B cell (primary cell): ENCODE measurements around the gene NGEF. TPM values are rescaled to one million over a fixed set of nuclear protein-coding genes. Genes with fewer than 3 reads are reported as not detected.

ENCODE experiments used
- ATAC-seq: fragments of 200-7000 bp; cut with Tn5 transposase; one replicate; pipeline ENCODE4 v1.10.0; 2021; ENCODE audit warnings: low read depth, mild to moderate bottlenecking, moderate number of reproducible peaks, moderate library complexity
- CTCF ChIA-PET: fragments of 350-600 bp; sonication (Branson Sonifier 250); formaldehyde crosslinking; loops from one replicate; lab custom pipeline; 2021; ENCODE audit warnings: antibody characterized with exemption, inconsistent platforms; lab: Charles Lee
- POLR2A ChIA-PET: fragments of 350-600 bp; sonication (Branson Sonifier 250); formaldehyde crosslinking; loops from one replicate; lab custom pipeline; 2021; ENCODE audit warnings: antibody characterized with exemption; lab: Charles Lee
- DNase-seq: peaks from one replicate; pipeline ENCODE4 v3.0.0; 2013
- H2AFZ ChIP-seq: 2 replicates; pipeline ENCODE4 v1.6.1; 2012; ENCODE audit warnings: mild to moderate bottlenecking, low read depth, low read length; ENCODE audit not compliant: insufficient read depth, poor library complexity, severe bottlenecking
- H3K27ac ChIP-seq, 2 donors: 1 replicate in 1 of 2; 2 replicates in 1 of 2; pipeline ENCODE4 v1.5.1; 2012 to 2013; ENCODE audit warnings: low read length in 2 of 2, mild to moderate bottlenecking in 2 of 2, moderate library complexity in 1 of 2
- H3K27me3 ChIP-seq, 4 experiments: fragments of 200-600 bp in 1 of 4; sonication (generic) in 1 of 4; replicated peaks in 1 of 4; 1 replicate in 2 of 4; 2 replicates in 2 of 4; pipeline versions ENCODE4 v1.6.1 to v1.7.0; 2013 to 2016; ENCODE audit warnings: low read length in 3 of 4, mild to moderate bottlenecking in 2 of 4, mixed read lengths in 1 of 4, moderate library complexity in 1 of 4; ENCODE audit not compliant: insufficient read depth in 4 of 4, control insufficient read depth in 3 of 4; ENCODE audit errors: control extremely low read depth in 1 of 4
- H3K36me3 ChIP-seq, 2 experiments: replicated peaks in 1 of 2; 1 replicate in 1 of 2; 2 replicates in 1 of 2; pipeline versions ENCODE4 v1.6.1 to v1.7.1; 2013; ENCODE audit warnings: low read length in 1 of 2; ENCODE audit not compliant: insufficient read depth in 2 of 2, control insufficient read depth in 1 of 2; ENCODE audit errors: control extremely low read depth in 1 of 2, extremely low read depth in 1 of 2
- H3K4me1 ChIP-seq, 2 donors: fragments of 200-600 bp in 1 of 2; sonication (generic) in 1 of 2; 1 replicate in 1 of 2; 2 replicates in 1 of 2; pipeline versions ENCODE4 v1.5.1 to v1.6.1; 2013 to 2017; ENCODE audit warnings: low read length in 2 of 2; ENCODE audit not compliant: control insufficient read depth in 2 of 2, insufficient read depth in 2 of 2
- H3K4me2 ChIP-seq: replicated peaks from 2 replicates; pipeline ENCODE3; 2012; ENCODE audit warnings: mild to moderate bottlenecking, low read depth, low read length; ENCODE audit not compliant: poor library complexity, severe bottlenecking
- H3K4me3 ChIP-seq, 5 experiments: fragments of 200-600 bp in 1 of 5; sonication (generic) in 1 of 5; 1 replicate in 3 of 5; 2 replicates in 2 of 5; pipeline versions ENCODE4 v1.5.1 to v1.7.0; 2011 to 2016; ENCODE audit warnings: low read length in 4 of 5, mild to moderate bottlenecking in 4 of 5, low read depth in 2 of 5, control low read depth in 1 of 5, moderate library complexity in 1 of 5; ENCODE audit not compliant: insufficient read depth in 1 of 5; ENCODE audit errors: control extremely low read depth in 1 of 5, extremely low read depth in 1 of 5
- H3K79me2 ChIP-seq: fragments of 200-600 bp; sonication (generic); one replicate; pipeline ENCODE4 v1.6.0; 2016; ENCODE audit warnings: low read length; ENCODE audit not compliant: control insufficient read depth, insufficient read depth
- H3K9ac ChIP-seq: fragments of 200-600 bp; sonication (generic); 2 replicates; pipeline ENCODE4 v1.6.1; 2017; ENCODE audit warnings: mild to moderate bottlenecking, low read length, moderate library complexity
- H3K9me3 ChIP-seq, 3 donors: one replicate each; pipeline versions ENCODE4 v1.6.1 to v1.7.1; 2013; ENCODE audit warnings: low read length in 2 of 3; ENCODE audit not compliant: control insufficient read depth in 2 of 3, insufficient read depth in 1 of 3; ENCODE audit errors: control extremely low read depth in 1 of 3
- H4K20me1 ChIP-seq: 2 replicates; pipeline ENCODE4 v1.6.0; 2012; ENCODE audit warnings: mild to moderate bottlenecking, low read length; ENCODE audit not compliant: insufficient read depth, control insufficient read depth, poor library complexity, severe bottlenecking
- H3K27ac Mint-ChIP-seq: one replicate; pipeline ENCODE4 v1.8.0; 2021; ENCODE audit warnings: mixed read lengths
- H3K27me3 Mint-ChIP-seq: one replicate; pipeline ENCODE4 v1.8.0; 2021; ENCODE audit warnings: mixed read lengths
- H3K4me1 Mint-ChIP-seq: one replicate; pipeline ENCODE4 v1.8.0; 2021; ENCODE audit warnings: mixed read lengths
- H3K4me3 Mint-ChIP-seq: one replicate; pipeline ENCODE4 v1.8.0; 2021; ENCODE audit warnings: mixed read lengths
- H3K9me3 Mint-ChIP-seq: one replicate; pipeline ENCODE4 v1.8.0; 2022; ENCODE audit warnings: mixed read lengths; ENCODE audit not compliant: insufficient read depth
- CTCF ChIP-seq: fragments of 200-600 bp; IDR thresholded peaks from one replicate; pipeline ENCODE4 v1.8.0; 2022; ENCODE audit warnings: antibody characterized with exemption, mild to moderate bottlenecking
- EZH2 ChIP-seq: IDR thresholded peaks from 2 replicates; pipeline ENCODE4 v1.6.1; 2012; ENCODE audit warnings: borderline replicate concordance, low read depth, mild to moderate bottlenecking, moderate library complexity, low read length; ENCODE audit not compliant: insufficient read depth, poor library complexity, severe bottlenecking
- WGBS: methylation state at CpG from one replicate; pipeline ENCODE4 v1.1.5; 2013; ENCODE audit warnings: missing lambda C conversion rate; ENCODE audit not compliant: insufficient coverage; 5-methylcytosine and 5-hydroxymethylcytosine counted together
- intact Hi-C: fragments of 100-400 bp; cut with micrococcal nuclease; formaldehyde crosslinking; loops from one replicate; pipeline ENCODE4 v1.10.0; 2022
- polyA plus RNA-seq: library from polyadenylated mRNA; depleted of rRNA; stranded (reverse); fragments of >200 nt; gene quantifications from 2 replicates; pipeline ENCODE4 v1.2.3, GENCODE V29; 2012
- total RNA-seq, 2 donors: library from RNA; stranded (reverse); fragments of 120-200 nt in 1 of 2; gene quantifications; 1 replicate in 1 of 2; 2 replicates in 1 of 2; pipeline versions ENCODE4 v1.2.3 to v1.2.4, GENCODE V29; 2013 to 2022

The NGEF gene
- total and polyA plus RNA-seq, 2 donors (not counting 1 experiment from before 2014, with no cell fraction given), result not detected

GRCh38 chr2:233022561-233022960 lies 9.5 kb upstream of the NGEF start:
- H3K27ac Mint-ChIP-seq, result no peak overlapping the region
- intact Hi-C loops, result loop anchor here (10.0 kb wide), 1 partner anchor 418 kb away; no protein-coding TSS in a partner anchor

GRCh38 chr2:233021771-233022170 lies 8.7 kb upstream of the NGEF start:
- Histone ChIP-seq H3K79me2 (no peaks in the 10 kb centered on the region), H2AFZ (no peak overlapping the region), H3K9me3 (no peaks in the 10 kb centered on the region), H3K4me1 (no peaks in the 10 kb centered on the region), H3K4me3 (no peak overlapping the region), H3K9ac (no peak overlapping the region), H3K27ac (no peak overlapping the region), H4K20me1 (no peaks in the 10 kb centered on the region), H3K27me3 (no peaks in the 10 kb centered on the region), H3K4me2 (no peak overlapping the region), H3K36me3 (no peaks in the 10 kb centered on the region)
- no peak overlapping the region for H3K27ac Mint-ChIP-seq
- ChIA-PET POLR2A (no interaction called here), CTCF (no interaction called here)
- intact Hi-C loops, result loop anchor here (10.0 kb wide), 1 partner anchor 417 kb away; no protein-coding TSS in a partner anchor
- TF ChIP-seq EZH2 (no peak), CTCF (no peak)
- H3K27me3 Mint-ChIP-seq, result no peaks in the 10 kb centered on the region
- 96% methylated on average over 6 of the region's 8 CpGs for WGBS
- no peaks in the 10 kb centered on the region for H3K4me1 Mint-ChIP-seq
- H3K9me3 Mint-ChIP-seq, result peaks cover 5% of the 10 kb centered on the region
- no peak overlapping the region for H3K4me3 Mint-ChIP-seq
- DNase-seq, result no peak
- ATAC-seq, result no peak

More at GRCh38 chr2:233022561-233022960, 9.5 kb upstream of the NGEF start:
- Histone ChIP-seq H2AFZ (no peak overlapping the region), H3K9ac (no peak overlapping the region), H3K4me1 (no peaks in the 10 kb centered on the region), H3K79me2 (no peaks in the 10 kb centered on the region), H3K4me2 (no peak overlapping the region), H3K36me3 (no peaks in the 10 kb centered on the region), H4K20me1 (no peaks in the 10 kb centered on the region), H3K27me3 (no peaks in the 10 kb centered on the region), H3K4me3 (no peak overlapping the region), H3K9me3 (no peaks in the 10 kb centered on the region), H3K27ac (no peak overlapping the region)
- Mint-ChIP-seq H3K27me3 (no peaks in the 10 kb centered on the region), H3K4me3 (no peak overlapping the region), H3K9me3 (peaks cover 3% of the 10 kb centered on the region), H3K4me1 (no peaks in the 10 kb centered on the region)
- CTCF ChIA-PET, result no interaction called here
- no peak for DNase-seq
- WGBS, result 88% methylated on average over 8 of the region's 8 CpGs
- TF ChIP-seq CTCF (no peak), EZH2 (no peak)
- POLR2A ChIA-PET, result no interaction called here
- no peak for ATAC-seq
